Dendritic cell treated with granulocyte-macrophage colony-stimulating factor and Interleukin-4, amounts not matched to agents 40 ng/mL and 50 ng/mL, for 4 days (primary cell): ENCODE results near the gene ATPAF2.

Source experiments
- H3K27ac Mint-ChIP-seq: one replicate; pipeline ENCODE4 v1.8.0; 2022; ENCODE audit warnings: mild to moderate bottlenecking, mixed read lengths
- H3K27me3 Mint-ChIP-seq: one replicate; pipeline ENCODE4 v1.8.0; 2022; ENCODE audit warnings: mild to moderate bottlenecking, mixed read lengths
- H3K36me3 Mint-ChIP-seq: one replicate; pipeline ENCODE4 v1.8.0; 2022; ENCODE audit warnings: low read depth, mixed read lengths
- H3K4me1 Mint-ChIP-seq: one replicate; pipeline ENCODE4 v1.8.0; 2022; ENCODE audit warnings: low read depth, mixed read lengths
- H3K4me3 Mint-ChIP-seq: one replicate; pipeline ENCODE4 v1.8.0; 2022; ENCODE audit warnings: mild to moderate bottlenecking, moderate library complexity, mixed read lengths
- H3K9me3 Mint-ChIP-seq: one replicate; pipeline ENCODE4 v1.8.0; 2022; ENCODE audit warnings: mixed read lengths
- intact Hi-C: fragments of 100-400 bp; cut with micrococcal nuclease; formaldehyde crosslinking; loops from one replicate; pipeline ENCODE4 v1.15.0; 2022

The ATPAF2 gene

DNA sequence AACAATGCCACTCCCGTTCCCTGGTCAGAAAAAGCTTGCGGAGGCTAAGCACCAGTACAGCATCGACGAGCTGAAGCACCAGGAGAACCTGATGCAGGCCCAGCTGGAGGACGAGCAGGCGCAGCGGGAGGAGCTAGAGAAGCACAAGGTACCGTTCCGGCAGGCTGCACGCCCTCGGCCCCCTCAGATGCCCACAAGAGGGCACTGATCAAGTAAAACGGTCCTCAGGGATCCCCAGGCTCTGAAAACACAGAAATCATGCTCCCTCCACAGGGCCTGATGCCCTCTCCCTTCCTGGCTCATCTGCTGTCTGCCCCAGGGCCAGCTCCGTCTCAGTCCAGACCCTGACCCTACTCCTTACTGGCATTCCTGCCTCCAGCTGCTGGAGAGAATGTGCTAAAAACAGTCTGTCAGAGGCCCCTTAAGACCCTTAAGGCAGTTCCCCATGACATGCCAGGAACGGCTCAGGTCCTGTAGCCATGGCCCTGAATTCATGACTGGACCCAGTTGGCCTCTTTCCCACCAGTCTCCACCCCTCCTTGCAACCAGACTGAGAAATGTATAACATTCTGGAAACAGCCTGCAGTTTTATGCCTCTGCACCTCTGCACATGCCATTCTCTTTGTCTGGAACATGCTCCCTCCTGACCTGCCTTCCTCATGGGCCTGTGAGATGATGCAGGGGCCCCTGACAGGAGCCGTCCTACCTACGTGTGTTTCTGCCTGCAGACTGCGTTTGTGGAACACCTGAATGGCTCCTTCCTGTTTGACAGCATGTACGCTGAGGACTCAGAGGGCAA, 44.5 kb downstream of the ATPAF2 start:
- intact Hi-C loops = no loop called here
- Mint-ChIP-seq H3K9me3 (no peaks in the 10 kb centered on the region), H3K4me1 (no peaks in the 10 kb centered on the region), H3K27me3 (no peaks in the 10 kb centered on the region), H3K4me3 (no peak overlapping the region), H3K27ac (no peak overlapping the region), H3K36me3 (no peaks in the 10 kb centered on the region)

DNA sequence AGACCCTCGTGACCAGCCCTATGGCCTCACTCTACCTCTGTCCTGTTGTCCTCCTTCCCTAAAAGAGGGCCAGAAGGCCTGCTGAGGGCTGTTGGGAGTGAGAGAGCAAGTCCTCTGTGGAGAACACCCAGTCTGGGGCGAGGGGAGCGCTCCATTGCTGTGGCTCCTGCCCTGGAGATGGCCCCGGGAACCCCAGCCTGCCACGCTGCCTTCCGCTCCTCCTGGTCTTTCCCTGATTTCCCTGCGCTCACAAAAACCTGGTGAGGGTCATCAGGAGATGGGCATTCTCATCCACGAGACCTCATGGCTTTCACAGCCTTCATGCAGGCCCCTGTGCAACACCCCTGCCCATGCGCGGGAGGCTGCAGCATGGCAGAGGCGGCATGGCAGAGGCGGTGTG, 45.1 kb downstream of the ATPAF2 start:
- intact Hi-C loops = no loop called here
- H3K4me3 Mint-ChIP-seq = no peak overlapping the region
- no peak overlapping the region for H3K27ac Mint-ChIP-seq
- H3K36me3 Mint-ChIP-seq = no peaks in the 10 kb centered on the region
- H3K9me3 Mint-ChIP-seq = no peaks in the 10 kb centered on the region
- no peaks in the 10 kb centered on the region for H3K27me3 Mint-ChIP-seq
- no peaks in the 10 kb centered on the region for H3K4me1 Mint-ChIP-seq

DNA sequence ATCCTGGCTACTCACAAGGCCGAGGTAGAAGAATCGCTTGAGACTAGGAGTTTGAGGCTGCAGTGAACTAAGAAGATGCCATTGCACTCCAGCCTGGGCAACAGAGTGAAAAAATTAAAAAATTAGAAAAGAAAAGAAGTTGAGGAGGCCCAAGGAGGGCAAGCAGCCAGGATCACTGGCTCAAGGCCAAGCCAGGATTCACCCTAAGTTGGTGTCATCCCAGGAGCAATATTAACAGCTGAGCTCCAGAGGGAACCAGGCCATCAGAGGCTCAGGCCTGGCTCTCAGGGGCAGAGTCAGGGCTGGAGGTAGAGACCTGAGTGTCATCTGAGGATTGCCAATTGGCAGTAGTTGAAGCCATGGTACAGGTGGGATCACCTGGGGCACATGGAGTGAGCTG, 45.6 kb downstream of the ATPAF2 start:
- no peaks in the 10 kb centered on the region for H3K36me3 Mint-ChIP-seq
- no peak overlapping the region for H3K4me3 Mint-ChIP-seq
- no peaks in the 10 kb centered on the region for H3K4me1 Mint-ChIP-seq
- intact Hi-C loops = no loop called here
- no peaks in the 10 kb centered on the region for H3K27me3 Mint-ChIP-seq
- no peak overlapping the region for H3K27ac Mint-ChIP-seq
- no peaks in the 10 kb centered on the region for H3K9me3 Mint-ChIP-seq

DNA sequence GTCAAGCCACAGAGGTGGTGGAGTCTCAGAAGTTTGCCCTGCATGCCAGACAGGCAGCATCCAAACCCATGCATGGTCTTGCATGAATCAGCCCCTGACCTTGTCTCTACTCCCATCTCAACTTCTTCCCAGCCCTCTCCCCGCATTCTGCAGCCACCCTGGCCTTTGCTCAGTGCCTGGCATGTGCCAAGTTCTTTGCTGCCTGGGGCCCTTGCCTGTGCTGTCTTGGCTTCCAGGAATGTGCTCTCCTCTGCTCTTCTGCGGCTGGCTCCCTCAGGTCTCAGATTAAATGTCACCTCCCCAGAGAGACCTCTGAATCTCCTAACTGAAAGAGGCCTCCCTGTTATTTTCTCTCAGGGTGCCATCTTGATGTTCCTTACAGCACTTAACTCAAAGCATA, 48.7 kb downstream of the ATPAF2 start:
- Mint-ChIP-seq H3K27ac (no peak overlapping the region), H3K4me3 (no peak overlapping the region), H3K27me3 (no peaks in the 10 kb centered on the region), H3K4me1 (no peaks in the 10 kb centered on the region), H3K36me3 (no peaks in the 10 kb centered on the region), H3K9me3 (no peaks in the 10 kb centered on the region)
- intact Hi-C loops = no loop called here

DNA sequence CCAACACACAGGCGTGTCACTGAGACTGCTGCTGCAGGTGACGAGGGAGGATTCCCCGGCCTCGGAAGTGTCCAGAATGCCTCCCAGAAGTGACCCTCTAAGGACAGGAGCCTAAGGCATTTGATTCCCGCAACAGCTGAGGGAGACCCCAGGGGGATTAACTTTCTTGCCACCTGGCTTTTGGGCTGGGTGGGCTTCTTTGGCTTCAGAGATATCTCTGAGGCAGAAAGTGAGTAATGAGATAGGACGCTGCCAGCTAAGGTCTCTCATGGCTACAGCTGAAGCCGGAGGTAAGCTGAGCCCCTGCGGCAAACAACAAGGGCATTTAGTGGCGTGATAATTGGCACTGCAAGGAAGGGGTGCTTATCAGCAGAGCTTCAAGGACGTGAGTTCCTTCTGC, 49.4 kb downstream of the ATPAF2 start:
- intact Hi-C loops = no loop called here
- no peak overlapping the region for H3K27ac Mint-ChIP-seq
- no peaks in the 10 kb centered on the region for H3K4me1 Mint-ChIP-seq
- no peaks in the 10 kb centered on the region for H3K9me3 Mint-ChIP-seq
- no peaks in the 10 kb centered on the region for H3K36me3 Mint-ChIP-seq
- H3K27me3 Mint-ChIP-seq = no peaks in the 10 kb centered on the region
- no peak overlapping the region for H3K4me3 Mint-ChIP-seq

DNA sequence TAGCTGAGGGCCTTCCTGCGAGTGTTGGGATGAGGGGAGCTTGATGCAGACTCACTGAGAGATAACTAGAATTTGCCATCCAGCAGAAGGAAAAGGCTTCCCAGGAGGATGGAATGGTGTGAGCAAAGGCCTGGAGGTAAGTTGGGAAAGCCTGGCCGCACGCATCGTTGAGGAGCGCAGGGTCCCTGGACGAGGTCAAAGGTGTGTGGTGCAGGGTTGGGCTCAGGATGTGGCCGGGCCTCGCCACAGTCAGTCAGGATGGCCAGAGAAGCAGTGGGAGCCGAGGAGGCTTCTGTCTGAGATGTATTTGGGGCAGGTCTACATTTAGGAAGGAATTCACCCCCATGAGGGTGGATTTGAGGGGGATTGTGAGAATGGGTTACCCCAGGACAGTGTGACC, 49.9 kb downstream of the ATPAF2 start:
- no peaks in the 10 kb centered on the region for H3K36me3 Mint-ChIP-seq
- intact Hi-C loops = no loop called here
- H3K4me3 Mint-ChIP-seq = no peak overlapping the region
- no peaks in the 10 kb centered on the region for H3K9me3 Mint-ChIP-seq
- H3K27ac Mint-ChIP-seq = no peak overlapping the region
- no peaks in the 10 kb centered on the region for H3K4me1 Mint-ChIP-seq
- H3K27me3 Mint-ChIP-seq = no peaks in the 10 kb centered on the region

DNA sequence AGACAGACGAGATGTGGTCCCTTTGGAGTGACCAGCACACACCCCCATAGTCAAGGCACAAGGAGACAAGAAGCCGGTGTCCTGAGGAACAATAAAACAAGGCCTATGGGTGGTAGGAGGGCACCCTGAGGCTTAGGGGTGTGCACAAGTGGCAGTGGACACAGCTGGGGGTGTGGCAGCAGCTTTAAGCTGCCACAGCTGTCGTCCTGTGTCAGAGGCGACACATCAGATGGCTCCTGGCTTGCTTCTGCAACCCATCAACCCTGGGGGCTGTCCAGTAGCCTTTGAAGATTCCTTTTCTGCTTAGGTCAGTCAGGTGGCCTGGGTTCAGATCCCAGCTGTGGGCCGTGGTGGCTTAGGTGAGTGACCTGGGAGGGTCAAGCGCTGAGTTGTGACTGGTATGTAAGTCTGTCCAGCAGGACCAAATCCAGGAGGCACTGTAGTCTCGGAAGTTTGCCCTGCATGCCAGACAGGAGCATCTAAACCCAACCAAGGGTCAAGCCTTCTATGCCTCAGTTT, 50.5 kb downstream of the ATPAF2 start:
- no peak overlapping the region for H3K27ac Mint-ChIP-seq

DNA sequence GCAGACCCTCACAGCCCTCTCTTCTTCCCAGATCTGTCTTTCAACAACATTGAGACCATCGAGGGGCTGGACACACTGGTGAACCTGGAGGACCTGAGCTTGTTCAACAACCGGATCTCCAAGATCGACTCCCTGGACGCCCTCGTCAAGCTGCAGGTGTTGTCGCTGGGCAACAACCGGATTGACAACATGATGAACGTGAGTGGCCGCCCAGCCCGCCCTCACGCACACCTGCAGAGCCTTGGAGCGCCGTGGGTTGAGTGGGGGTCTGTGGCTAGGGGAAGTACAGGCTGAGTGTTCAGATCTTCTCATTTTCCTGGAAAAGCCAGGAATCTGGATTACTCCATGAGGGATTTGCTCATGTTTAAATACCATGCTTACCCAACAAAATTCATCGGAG, 51.1 kb downstream of the ATPAF2 start:
- Mint-ChIP-seq H3K9me3 (no peaks in the 10 kb centered on the region), H3K27ac (no peak overlapping the region), H3K4me1 (no peaks in the 10 kb centered on the region), H3K4me3 (no peak overlapping the region), H3K36me3 (no peaks in the 10 kb centered on the region), H3K27me3 (no peaks in the 10 kb centered on the region)
- intact Hi-C loops = no loop called here

More for the DNA sequence above, 50.5 kb downstream of the ATPAF2 start:
- Mint-ChIP-seq H3K4me3 (no peak overlapping the region), H3K4me1 (no peaks in the 10 kb centered on the region), H3K27me3 (no peaks in the 10 kb centered on the region), H3K36me3 (no peaks in the 10 kb centered on the region), H3K9me3 (no peaks in the 10 kb centered on the region)
- intact Hi-C loops = no loop called here

DNA sequence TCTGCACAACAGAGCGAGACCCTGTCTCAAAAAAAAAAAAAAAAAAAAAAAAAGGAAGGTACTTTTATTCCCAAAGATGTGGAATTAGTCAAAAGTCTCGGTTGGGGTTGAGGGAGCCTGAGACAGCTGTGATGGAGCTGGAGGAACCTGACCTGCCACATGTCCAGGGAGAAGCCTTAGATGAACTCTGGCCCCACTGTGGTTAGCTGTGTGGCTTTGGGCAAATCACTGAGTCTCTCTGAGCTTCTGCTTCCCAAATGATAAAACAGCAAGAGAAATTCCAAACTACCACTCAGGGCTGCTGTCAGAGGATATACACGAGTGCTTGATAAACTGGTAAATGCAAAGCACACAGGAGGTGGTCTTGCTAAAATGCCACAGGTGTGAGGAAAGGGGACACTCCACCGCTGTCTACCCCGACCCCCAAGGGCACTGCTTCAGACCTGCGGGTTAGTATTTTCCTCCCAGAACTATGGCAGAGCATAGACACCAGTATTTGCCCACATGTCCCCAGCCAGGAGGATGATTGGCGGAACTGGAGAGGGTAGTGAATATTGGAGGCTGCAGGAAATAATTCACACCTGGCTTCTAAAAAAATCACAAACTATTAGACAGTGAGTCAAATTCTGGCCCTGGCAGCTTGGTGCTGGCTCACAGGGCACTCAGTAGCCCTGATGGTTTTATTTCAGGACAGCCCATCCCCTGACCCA, 51.6 kb downstream of the ATPAF2 start:
- no peak overlapping the region for H3K27ac Mint-ChIP-seq
- H3K27me3 Mint-ChIP-seq = no peaks in the 10 kb centered on the region
- no peak overlapping the region for H3K4me3 Mint-ChIP-seq
- H3K36me3 Mint-ChIP-seq = no peaks in the 10 kb centered on the region
- intact Hi-C loops = no loop called here
- no peaks in the 10 kb centered on the region for H3K4me1 Mint-ChIP-seq
- H3K9me3 Mint-ChIP-seq = no peaks in the 10 kb centered on the region

DNA sequence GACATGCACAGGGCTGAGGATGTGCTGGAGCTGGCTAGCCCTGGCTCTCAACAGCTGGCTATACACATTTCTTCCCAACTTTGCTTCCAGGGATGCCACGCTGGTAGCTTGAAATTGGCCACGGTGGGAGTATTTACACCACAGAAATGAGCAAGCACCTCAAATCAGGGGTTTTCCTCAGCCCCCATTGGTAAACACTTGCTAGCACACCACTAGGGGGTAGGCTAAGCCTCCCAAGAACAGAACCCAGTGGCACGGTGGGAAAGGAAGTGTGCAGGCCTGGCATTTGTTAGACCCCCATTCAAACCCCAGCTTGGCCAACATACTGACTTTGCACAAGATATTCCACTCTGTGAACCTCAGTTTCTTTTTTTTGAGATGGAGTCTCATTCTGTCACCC, 53.4 kb downstream of the ATPAF2 start:
- H3K9me3 Mint-ChIP-seq = no peaks in the 10 kb centered on the region
- no peaks in the 10 kb centered on the region for H3K27me3 Mint-ChIP-seq
- intact Hi-C loops = no loop called here
- H3K27ac Mint-ChIP-seq = no peak overlapping the region
- no peaks in the 10 kb centered on the region for H3K36me3 Mint-ChIP-seq
- no peak overlapping the region for H3K4me3 Mint-ChIP-seq
- no peaks in the 10 kb centered on the region for H3K4me1 Mint-ChIP-seq

DNA sequence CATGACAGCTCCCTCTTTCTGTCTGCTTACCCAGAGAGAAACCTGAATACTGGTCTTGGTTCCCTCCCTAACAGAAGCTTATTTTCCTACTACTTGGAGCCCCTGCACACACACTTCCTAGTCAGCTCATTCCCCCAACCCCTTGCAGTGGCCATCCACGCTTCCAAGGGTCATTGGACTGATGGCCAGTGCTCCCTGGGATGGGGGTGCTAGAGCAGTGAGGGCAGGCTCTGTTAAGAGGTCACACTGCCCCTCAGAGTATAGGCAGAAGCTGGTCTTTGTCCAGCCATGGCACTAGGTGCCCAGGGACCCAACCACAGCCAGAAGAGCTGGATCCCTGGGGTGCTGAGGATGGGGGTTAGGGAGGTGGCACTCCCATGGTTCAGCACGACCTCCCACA, 53.8 kb downstream of the ATPAF2 start:
- H3K9me3 Mint-ChIP-seq = no peaks in the 10 kb centered on the region
- H3K27ac Mint-ChIP-seq = no peak overlapping the region
- no peaks in the 10 kb centered on the region for H3K27me3 Mint-ChIP-seq
- H3K36me3 Mint-ChIP-seq = no peaks in the 10 kb centered on the region
- intact Hi-C loops = no loop called here
- no peak overlapping the region for H3K4me3 Mint-ChIP-seq
- no peaks in the 10 kb centered on the region for H3K4me1 Mint-ChIP-seq

DNA sequence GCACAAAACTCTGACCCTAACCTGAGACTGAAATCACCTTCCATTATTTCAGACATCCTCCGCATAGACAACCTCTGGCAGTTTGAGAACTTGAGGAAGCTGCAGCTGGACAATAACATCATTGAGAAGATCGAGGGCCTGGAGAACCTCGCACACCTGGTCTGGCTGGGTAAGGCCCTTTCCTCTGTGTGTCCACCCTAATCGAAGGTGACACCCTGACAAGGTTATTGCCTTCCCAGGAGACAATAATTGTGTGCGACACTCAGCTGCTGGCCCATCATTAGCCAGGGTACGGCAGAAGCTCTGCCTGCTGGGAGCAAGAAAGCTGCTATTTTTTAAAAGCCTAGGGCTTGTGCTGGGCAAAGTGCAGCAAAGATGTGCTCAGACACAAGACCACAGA, 55.2 kb downstream of the ATPAF2 start:
- intact Hi-C loops = no loop called here
- no peak overlapping the region for H3K4me3 Mint-ChIP-seq
- no peaks in the 10 kb centered on the region for H3K27me3 Mint-ChIP-seq
- no peaks in the 10 kb centered on the region for H3K36me3 Mint-ChIP-seq
- H3K4me1 Mint-ChIP-seq = peaks cover 10% of the 10 kb centered on the region
- H3K9me3 Mint-ChIP-seq = no peaks in the 10 kb centered on the region
- H3K27ac Mint-ChIP-seq = no peak overlapping the region

DNA sequence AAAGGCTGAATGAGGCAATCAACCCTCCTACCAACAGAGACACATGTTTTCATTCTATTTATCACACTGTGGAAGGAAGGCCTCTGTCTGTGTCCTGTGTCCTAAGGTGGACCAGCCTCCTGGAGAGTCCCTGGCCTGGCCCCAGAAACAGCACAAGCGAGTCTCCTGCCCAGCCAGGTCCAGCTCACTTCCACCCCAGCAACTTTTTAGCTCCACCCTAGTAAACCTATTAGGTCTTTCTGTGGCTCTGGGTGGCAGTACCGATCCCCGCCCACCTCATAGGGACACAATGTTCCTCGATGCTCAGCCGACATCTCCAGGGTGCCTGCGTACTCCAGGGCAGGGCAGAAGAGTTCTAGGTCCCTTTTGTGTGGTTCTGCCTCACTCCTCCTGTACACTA, 55.6 kb downstream of the ATPAF2 start:
- no peak overlapping the region for H3K27ac Mint-ChIP-seq
- no peaks in the 10 kb centered on the region for H3K36me3 Mint-ChIP-seq
- H3K4me3 Mint-ChIP-seq = no peak overlapping the region
- H3K4me1 Mint-ChIP-seq = peaks cover 14% of the 10 kb centered on the region
- no peaks in the 10 kb centered on the region for H3K9me3 Mint-ChIP-seq
- no peaks in the 10 kb centered on the region for H3K27me3 Mint-ChIP-seq
- intact Hi-C loops = no loop called here

DNA sequence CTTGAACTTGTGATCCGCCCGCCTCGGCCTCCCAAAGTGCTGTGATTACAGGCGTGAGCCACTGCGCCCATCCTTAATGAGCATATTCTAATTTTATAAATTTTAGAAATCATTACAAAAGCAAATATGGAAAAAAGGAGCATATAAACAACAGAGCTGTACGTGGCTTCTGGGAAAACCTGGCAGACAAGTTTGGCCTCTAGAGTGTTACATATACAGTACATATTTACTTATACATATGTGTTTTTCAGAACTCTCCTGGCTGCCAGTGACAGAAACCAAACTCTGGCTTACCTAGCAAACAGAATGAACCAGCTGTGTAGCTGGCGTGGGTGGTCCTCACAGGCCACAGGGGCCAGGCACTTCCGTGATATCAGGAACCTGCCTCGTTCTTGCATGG, 56.2 kb downstream of the ATPAF2 start:
- H3K9me3 Mint-ChIP-seq = no peaks in the 10 kb centered on the region
- H3K4me1 Mint-ChIP-seq = peaks cover 19% of the 10 kb centered on the region
- no peak overlapping the region for H3K4me3 Mint-ChIP-seq
- intact Hi-C loops = no loop called here
- no peaks in the 10 kb centered on the region for H3K27me3 Mint-ChIP-seq
- no peaks in the 10 kb centered on the region for H3K36me3 Mint-ChIP-seq
- H3K27ac Mint-ChIP-seq = no peak overlapping the region
